Ovary (tissue), 9 donors: ENCODE results near the gene BAZ2B. TPM values are rescaled to one million over a fixed set of nuclear protein-coding genes. Genes with fewer than 3 reads are reported as not detected.

ENCODE experiments used
- DNase-seq, 5 donors: peaks; one replicate each; pipeline ENCODE4 v3.0.0-alpha.2; 2019 to 2020
- H3K27ac ChIP-seq, 2 donors: fragments of 200-600 bp; one replicate each; pipeline versions ENCODE4 v1.5.1 to v1.8.0; 2019 to 2022
- H3K27me3 ChIP-seq: fragments of 200-600 bp; one replicate; pipeline ENCODE4 v1.8.0; 2022
- H3K36me3 ChIP-seq: fragments of 200-600 bp; sonication (generic); one replicate; pipeline ENCODE4 v1.5.1; 2019
- H3K4me1 ChIP-seq: one replicate; pipeline ENCODE4 v1.8.1; 2013; ENCODE audit warnings: mild to moderate bottlenecking, moderate library complexity; ENCODE audit not compliant: insufficient read depth
- H3K4me3 ChIP-seq: fragments of 200-600 bp; sonication (generic); one replicate; pipeline ENCODE4 v1.5.1; 2017
- H3K9me3 ChIP-seq, 2 donors: fragments of 200-600 bp in 1 of 2; sonication (generic) in 1 of 2; one replicate each; pipeline versions ENCODE4 v1.5.1 to v1.8.1; 2013 to 2019; ENCODE audit warnings: mild to moderate bottlenecking in 1 of 2, moderate library complexity in 1 of 2
- EP300 ChIP-seq: sonication (generic); formaldehyde crosslinking; IDR thresholded peaks from one replicate; pipeline ENCODE4 v1.6.1; 2017; ENCODE audit warnings: antibody characterized with exemption
- POLR2A ChIP-seq: fragments of 450-650 bp; IDR thresholded peaks from one replicate; pipeline ENCODE4 v1.6.1; 2017; ENCODE audit warnings: antibody characterized with exemption, mild to moderate bottlenecking, moderate library complexity
- WGBS, 3 donors: extraction: QIAGEN DNeasy Blood & Tissue Kit in 1 of 3; methylation state at CpG; one replicate each; pipeline versions ENCODE4 v1.1.5 to v1.1.7; 2013 to 2017; 5-methylcytosine and 5-hydroxymethylcytosine counted together
- intact Hi-C, 4 donors: fragments of 100-400 bp; cut with DNase I; formaldehyde crosslinking; loops; one replicate each; pipeline versions ENCODE4 v1.11.0 to v1.15.1; 2022 to 2023
- polyA plus RNA-seq, 2 donors: library from polyadenylated mRNA; stranded (reverse); fragments of 200-250 nt in 1 of 2; fragments of 350-450 nt in 1 of 2; fragmentation: Illumina TruSeq in 1 of 2; extraction: RNeasy Lipid Tissue Mini Kit (QIAGEN cat#74804) in 1 of 2; gene quantifications; one replicate each; pipeline ENCODE4 v1.2.3, GENCODE V29; 2013 to 2014
- total RNA-seq, 7 donors: library from RNA; depleted of rRNA in 2 of 7; stranded (reverse); fragments of >200 nt in 2 of 7; fragmentation: NEBNext Ultra II Directional in 3 of 7; extraction: Animal tissue kit (Norgen Biotek cat#: 25700) in 3 of 7; gene quantifications; one replicate each; pipeline versions ENCODE4 v1.1.0 to v1.2.4, GENCODE V29; 2016 to 2023
- TF ChIP-seq, protein P1 (sequence below), 3 donors: fragments of 450-650 bp in 2 of 3; fragments of 200-600 bp in 1 of 3; IDR thresholded peaks; one replicate each; pipeline versions ENCODE4 v1.5.1 to v1.8.0; 2016 to 2022; ENCODE audit warnings: antibody characterized with exemption in 3 of 3, mild to moderate bottlenecking in 1 of 3
- donor health status: DM: no; HTN: no; CAD: no; lungs with moderate emphysema.
- donor health status: DM: no; HTN: no; CAD: no.
- donor health status: Bipolar disorder and iron deficiency.
- donor health status: DM: yes; HTN: yes; CAD: no.
- donor health status: DM: no; HTN: no; CAD: no.
- donor health status: DM: yes; HTN: yes; CAD: no.

BAZ2B gene
- total and polyA plus RNA-seq, 9 donors, result 31.8 to 131 (median 99.4) TPM

GRCh38 chr2:159546716-159547430 lies 69.5 kb downstream of the BAZ2B start:
- WGBS, 3 donors, result 79 to 86% (median 82%) methylated on average over 3 of the region's 3 CpGs
- no peak for DNase-seq
- Histone ChIP-seq H3K4me3 (no peak overlapping the region), H3K9me3 (no peaks in the 10 kb centered on the region), H3K27ac (no peak overlapping the region), H3K4me1 (no peaks in the 10 kb centered on the region), H3K27me3 (no peaks in the 10 kb centered on the region), H3K36me3 (no peaks in the 10 kb centered on the region)
- intact Hi-C loops, result no loop called here
- TF ChIP-seq, protein P1, sequence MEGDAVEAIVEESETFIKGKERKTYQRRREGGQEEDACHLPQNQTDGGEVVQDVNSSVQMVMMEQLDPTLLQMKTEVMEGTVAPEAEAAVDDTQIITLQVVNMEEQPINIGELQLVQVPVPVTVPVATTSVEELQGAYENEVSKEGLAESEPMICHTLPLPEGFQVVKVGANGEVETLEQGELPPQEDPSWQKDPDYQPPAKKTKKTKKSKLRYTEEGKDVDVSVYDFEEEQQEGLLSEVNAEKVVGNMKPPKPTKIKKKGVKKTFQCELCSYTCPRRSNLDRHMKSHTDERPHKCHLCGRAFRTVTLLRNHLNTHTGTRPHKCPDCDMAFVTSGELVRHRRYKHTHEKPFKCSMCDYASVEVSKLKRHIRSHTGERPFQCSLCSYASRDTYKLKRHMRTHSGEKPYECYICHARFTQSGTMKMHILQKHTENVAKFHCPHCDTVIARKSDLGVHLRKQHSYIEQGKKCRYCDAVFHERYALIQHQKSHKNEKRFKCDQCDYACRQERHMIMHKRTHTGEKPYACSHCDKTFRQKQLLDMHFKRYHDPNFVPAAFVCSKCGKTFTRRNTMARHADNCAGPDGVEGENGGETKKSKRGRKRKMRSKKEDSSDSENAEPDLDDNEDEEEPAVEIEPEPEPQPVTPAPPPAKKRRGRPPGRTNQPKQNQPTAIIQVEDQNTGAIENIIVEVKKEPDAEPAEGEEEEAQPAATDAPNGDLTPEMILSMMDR (IDR thresholded peaks at IDR 0.05), result no peak
- TF ChIP-seq EP300, result no peak
- no peak for TF ChIP-seq POLR2A

- WGBS, 3 donors, result 43 to 83% (median 80%) methylated on average over 9 of the region's 9 CpGs
- TF ChIP-seq POLR2A (no peak), EP300 (no peak)
- TF ChIP-seq, protein P1 (IDR thresholded peaks at IDR 0.05), result no peak
- Histone ChIP-seq H3K27ac (no peak overlapping the region), H3K4me1 (no peaks in the 10 kb centered on the region), H3K36me3 (no peaks in the 10 kb centered on the region), H3K9me3 (no peaks in the 10 kb centered on the region), H3K4me3 (no peak overlapping the region), H3K27me3 (no peaks in the 10 kb centered on the region)
- DNase-seq, result no peak
- intact Hi-C loops, result no loop called here
Observed at GRCh38 chr2:159546039-159546438, 70.3 kb downstream of the BAZ2B start.

GRCh38 chr2:159545085-159545484 lies 71.3 kb downstream of the BAZ2B start:
- no peaks in the 10 kb centered on the region for H3K27me3 ChIP-seq
- DNase-seq, result no peak
- H3K36me3 ChIP-seq, result no peaks in the 10 kb centered on the region
- 93 to 98% (median 96%) methylated on average over 1 of the region's 1 CpG for WGBS, 3 donors
- H3K4me3 ChIP-seq, result no peak overlapping the region
- H3K4me1 ChIP-seq, result no peaks in the 10 kb centered on the region
- intact Hi-C loops, result no loop called here
- H3K9me3 ChIP-seq, result no peaks in the 10 kb centered on the region
- H3K27ac ChIP-seq, result no peak overlapping the region
- no peak for TF ChIP-seq EP300
- TF ChIP-seq, protein P1 (IDR thresholded peaks at IDR 0.05), result no peak
- no peak for TF ChIP-seq POLR2A

GRCh38 chr2:159542101-159542500 lies 74.2 kb downstream of the BAZ2B start:
- no peaks in the 10 kb centered on the region for H3K9me3 ChIP-seq
- TF ChIP-seq POLR2A (no peak), EP300 (no peak)
- TF ChIP-seq, protein P1 (IDR thresholded peaks at IDR 0.05), result no peak

More at GRCh38 chr2:159542101-159542500, 74.2 kb downstream of the BAZ2B start:
- DNase-seq, result no peak
- no peaks in the 10 kb centered on the region for H3K27me3 ChIP-seq
- H3K4me3 ChIP-seq, result no peak overlapping the region
- no peaks in the 10 kb centered on the region for H3K36me3 ChIP-seq
- intact Hi-C loops, result no loop called here
- no peaks in the 10 kb centered on the region for H3K4me1 ChIP-seq
- no peak overlapping the region for H3K27ac ChIP-seq
